ENCODE data around the gene ZEB2.

DNA sequence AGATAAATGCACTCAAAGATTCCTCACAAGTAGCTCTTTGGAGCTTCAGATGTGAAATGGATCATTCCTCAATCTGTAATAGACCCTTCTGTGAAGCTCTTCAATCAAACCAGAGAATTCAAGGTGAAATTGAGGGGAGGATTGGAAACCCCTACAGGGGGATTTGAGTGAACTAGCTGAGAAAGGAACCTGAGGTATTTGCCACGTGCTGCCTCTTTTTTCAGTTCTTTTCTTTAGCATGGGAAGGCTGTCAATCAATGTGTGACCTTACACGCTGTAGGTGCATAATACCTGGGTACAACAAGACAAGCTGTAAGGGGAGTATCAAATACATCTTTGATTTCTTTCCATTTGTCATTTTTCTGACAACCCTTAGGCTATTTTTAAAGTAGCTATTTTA lies 46.5 kb upstream of the ZEB2 start:
- TF ChIP-seq POLR2A (IDR thresholded peaks at IDR 0.05) (no peak), CTCF (IDR thresholded peaks at IDR 0.05) (no peak), POLR2AphosphoS5 (IDR thresholded peaks at IDR 0.05) (no peak)

Measured in breast epithelium (tissue), 3 donors.